Keratinocyte (primary cell): Measurements from ENCODE around the gene ZNF526. TPM values are rescaled to one million over a fixed set of nuclear protein-coding genes. Genes with fewer than 3 reads are reported as not detected.

Source experiments
- DNase-seq: peaks from one replicate; pipeline ENCODE4 v3.0.0-alpha.2; 2011; ENCODE audit warnings: low read depth, missing footprints, low spot score
- FAIRE-seq: peaks from 2 replicates; lab custom pipeline; 2011; peaks lifted over from hg19 to GRCh38; lab: Jason Lieb, UNC
- H2AFZ ChIP-seq: 2 replicates; pipeline ENCODE4 v1.6.0; 2012; ENCODE audit warnings: low read length, control low read depth, inconsistent platforms; ENCODE audit not compliant: control insufficient read depth
- H3K27ac ChIP-seq: 2 replicates; pipeline ENCODE4 v1.5.1; 2011; ENCODE audit warnings: low read length; ENCODE audit not compliant: control insufficient read depth, insufficient read depth
- H3K27me3 ChIP-seq: 3 replicates; pipeline ENCODE4 v1.6.0; 2011; ENCODE audit warnings: low read length; ENCODE audit not compliant: control insufficient read depth, insufficient read depth; ENCODE audit errors: extremely low read depth
- H3K36me3 ChIP-seq, 2 experiments: 2 replicates in 1 of 2; 3 replicates in 1 of 2; pipeline ENCODE4 v1.5.1; 2011; ENCODE audit warnings: low read length in 2 of 2, mild to moderate bottlenecking in 1 of 2; ENCODE audit not compliant: control insufficient read depth in 2 of 2, insufficient read depth in 2 of 2; ENCODE audit errors: extremely low read depth in 1 of 2
- H3K4me1 ChIP-seq: 3 replicates; pipeline ENCODE4 v1.5.1; 2011; ENCODE audit warnings: low read length; ENCODE audit not compliant: control insufficient read depth, insufficient read depth; ENCODE audit errors: extremely low read depth
- H3K4me2 ChIP-seq: 3 replicates; pipeline ENCODE4 v1.6.0; 2011; ENCODE audit warnings: low read depth, low read length; ENCODE audit not compliant: control insufficient read depth, insufficient read depth; ENCODE audit errors: extremely low read depth
- H3K4me3 ChIP-seq, 3 experiments: fragments of 200-600 bp in 1 of 3; sonication (generic) in 1 of 3; 2 replicates in 2 of 3; 3 replicates in 1 of 3; pipeline ENCODE4 v1.5.1; 2011 to 2016; ENCODE audit warnings: low read length in 3 of 3, mild to moderate bottlenecking in 3 of 3, control low read depth in 2 of 3, inconsistent platforms in 1 of 3, low read depth in 1 of 3, mixed read lengths in 1 of 3, mixed run types in 1 of 3, moderate library complexity in 1 of 3; ENCODE audit not compliant: control insufficient read depth in 2 of 3, insufficient read depth in 2 of 3; ENCODE audit errors: extremely low read depth in 1 of 3
- H3K79me2 ChIP-seq: 2 replicates; pipeline ENCODE4 v1.6.0; 2012; ENCODE audit warnings: low read length; ENCODE audit not compliant: control insufficient read depth, insufficient read depth
- H3K9ac ChIP-seq: 3 replicates; pipeline ENCODE4 v1.6.0; 2011; ENCODE audit warnings: low read length; ENCODE audit not compliant: control insufficient read depth, insufficient read depth; ENCODE audit errors: extremely low read depth
- H3K9me1 ChIP-seq: 3 replicates; pipeline ENCODE4 v1.6.0; 2011; ENCODE audit warnings: low read length; ENCODE audit not compliant: control insufficient read depth, insufficient read depth; ENCODE audit errors: extremely low read depth
- H3K9me3 ChIP-seq: 2 replicates; pipeline ENCODE4 v1.5.1; 2012; ENCODE audit warnings: low read depth, low read length; ENCODE audit not compliant: control insufficient read depth
- H4K20me1 ChIP-seq: 3 replicates; pipeline ENCODE4 v1.6.0; 2011; ENCODE audit warnings: low read length; ENCODE audit not compliant: control insufficient read depth, insufficient read depth; ENCODE audit errors: extremely low read depth
- EZH2 ChIP-seq: IDR thresholded peaks from one replicate; pipeline ENCODE4 v1.6.1; 2012; ENCODE audit warnings: inconsistent platforms, mild to moderate bottlenecking, low read length, moderate library complexity
- dilution Hi-C: fragments of 300-500 bp; cut with MboI; formaldehyde crosslinking; loops from one replicate; pipeline ENCODE4 v1.7.0; 2020; ENCODE audit warnings: low sequenced_read_pairs; ENCODE audit not compliant: extremely low pct_ligation_motif_present
- polyA plus RNA-seq, 5 experiments: library from polyadenylated mRNA; depleted of rRNA in 3 of 5; stranded (reverse) in 3 of 5; stranded (forward) in 1 of 5; unstranded in 1 of 5; fragments of >200 nt; gene quantifications; 1 replicate in 1 of 5; 2 replicates in 3 of 5; 3 replicates in 1 of 5; pipeline versions ENCODE4 v1.2.1 to v1.2.3, GENCODE V29; 2011 to 2012; ENCODE audit warnings: missing spikeins in 2 of 5, low read depth in 1 of 5, low replicate concordance in 1 of 5
- TF ChIP-seq, protein P1 (sequence below), 3 experiments: IDR thresholded peaks in 1 of 3; conservative IDR thresholded peaks in 1 of 3; optimal IDR thresholded peaks in 1 of 3; 2 replicates in 2 of 3; 3 replicates in 1 of 3; pipeline versions ENCODE3 to v1.5.1; 2011; ENCODE audit warnings: low read length in 3 of 3, mild to moderate bottlenecking in 3 of 3, moderate library complexity in 2 of 3, control low read depth in 1 of 3, inconsistent platforms in 1 of 3; ENCODE audit not compliant: insufficient read depth in 2 of 3; ENCODE audit errors: extremely low read depth in 1 of 3

ZNF526 gene
- polyA plus RNA-seq, 1 donor (not counting 4 experiments of a cell fraction or from before 2014, with no cell fraction given), result 5.4 TPM

DNA sequence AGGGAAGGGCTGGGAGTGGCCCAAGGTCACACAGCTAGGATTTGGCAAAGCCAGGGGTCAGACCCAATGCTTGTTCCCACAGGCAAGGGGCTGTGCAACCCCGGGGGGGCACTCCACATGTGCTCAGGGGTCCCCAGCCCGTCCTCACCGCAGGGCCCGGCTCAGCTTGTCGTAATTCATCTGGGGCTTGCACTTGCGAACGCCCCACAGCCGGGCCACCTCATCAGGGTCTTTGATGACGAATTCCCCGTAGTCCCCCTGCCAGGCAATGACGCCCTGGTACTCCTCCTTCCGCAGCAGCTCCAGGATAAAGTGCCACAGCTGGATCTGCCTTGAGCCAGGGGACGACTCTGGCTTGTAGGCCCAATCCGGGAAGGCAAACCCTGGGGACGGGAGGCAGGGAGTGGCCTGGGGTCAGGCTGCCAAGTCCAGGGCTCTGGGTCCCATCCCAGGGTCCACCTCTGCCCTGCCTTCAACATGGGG, 30.1 kb downstream of the ZNF526 start:
- H4K20me1 ChIP-seq, result peaks cover 29% of the 10 kb centered on the region
- DNase-seq (no peak), FAIRE-seq (no peak)
- peaks cover 57% of the 10 kb centered on the region for H3K79me2 ChIP-seq
- no peaks in the 10 kb centered on the region for H3K9me1 ChIP-seq
- no peak overlapping the region for H2AFZ ChIP-seq
- H3K4me2 ChIP-seq, result peak overlapping the region; percentile 85
- H3K27me3 ChIP-seq, result no peaks in the 10 kb centered on the region
- peak overlapping the region; percentile 73 for H3K9ac ChIP-seq
- no peak for TF ChIP-seq EZH2
- TF ChIP-seq, protein P1, sequence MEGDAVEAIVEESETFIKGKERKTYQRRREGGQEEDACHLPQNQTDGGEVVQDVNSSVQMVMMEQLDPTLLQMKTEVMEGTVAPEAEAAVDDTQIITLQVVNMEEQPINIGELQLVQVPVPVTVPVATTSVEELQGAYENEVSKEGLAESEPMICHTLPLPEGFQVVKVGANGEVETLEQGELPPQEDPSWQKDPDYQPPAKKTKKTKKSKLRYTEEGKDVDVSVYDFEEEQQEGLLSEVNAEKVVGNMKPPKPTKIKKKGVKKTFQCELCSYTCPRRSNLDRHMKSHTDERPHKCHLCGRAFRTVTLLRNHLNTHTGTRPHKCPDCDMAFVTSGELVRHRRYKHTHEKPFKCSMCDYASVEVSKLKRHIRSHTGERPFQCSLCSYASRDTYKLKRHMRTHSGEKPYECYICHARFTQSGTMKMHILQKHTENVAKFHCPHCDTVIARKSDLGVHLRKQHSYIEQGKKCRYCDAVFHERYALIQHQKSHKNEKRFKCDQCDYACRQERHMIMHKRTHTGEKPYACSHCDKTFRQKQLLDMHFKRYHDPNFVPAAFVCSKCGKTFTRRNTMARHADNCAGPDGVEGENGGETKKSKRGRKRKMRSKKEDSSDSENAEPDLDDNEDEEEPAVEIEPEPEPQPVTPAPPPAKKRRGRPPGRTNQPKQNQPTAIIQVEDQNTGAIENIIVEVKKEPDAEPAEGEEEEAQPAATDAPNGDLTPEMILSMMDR (optimal IDR thresholded peaks at IDR 0.05 in 1 of 3, IDR thresholded peaks at IDR 0.05 in 1 of 3, conservative IDR thresholded peaks at IDR 0.05 in 1 of 3; ENCODE audit: extremely low read depth in 1 of 3, insufficient read depth in 2 of 3, low read length in 3 of 3), result no peak
- peaks cover 40% of the 10 kb centered on the region for H3K4me1 ChIP-seq
- H3K4me3 ChIP-seq, result no peak overlapping the region
- H3K27ac ChIP-seq, result peak overlapping the region; percentile 71
- H3K9me3 ChIP-seq, result no peaks in the 10 kb centered on the region
- peaks cover 18 to 28% of the 10 kb centered on the region in 2 experiments for H3K36me3 ChIP-seq
- dilution Hi-C loops, result no loop called here

DNA sequence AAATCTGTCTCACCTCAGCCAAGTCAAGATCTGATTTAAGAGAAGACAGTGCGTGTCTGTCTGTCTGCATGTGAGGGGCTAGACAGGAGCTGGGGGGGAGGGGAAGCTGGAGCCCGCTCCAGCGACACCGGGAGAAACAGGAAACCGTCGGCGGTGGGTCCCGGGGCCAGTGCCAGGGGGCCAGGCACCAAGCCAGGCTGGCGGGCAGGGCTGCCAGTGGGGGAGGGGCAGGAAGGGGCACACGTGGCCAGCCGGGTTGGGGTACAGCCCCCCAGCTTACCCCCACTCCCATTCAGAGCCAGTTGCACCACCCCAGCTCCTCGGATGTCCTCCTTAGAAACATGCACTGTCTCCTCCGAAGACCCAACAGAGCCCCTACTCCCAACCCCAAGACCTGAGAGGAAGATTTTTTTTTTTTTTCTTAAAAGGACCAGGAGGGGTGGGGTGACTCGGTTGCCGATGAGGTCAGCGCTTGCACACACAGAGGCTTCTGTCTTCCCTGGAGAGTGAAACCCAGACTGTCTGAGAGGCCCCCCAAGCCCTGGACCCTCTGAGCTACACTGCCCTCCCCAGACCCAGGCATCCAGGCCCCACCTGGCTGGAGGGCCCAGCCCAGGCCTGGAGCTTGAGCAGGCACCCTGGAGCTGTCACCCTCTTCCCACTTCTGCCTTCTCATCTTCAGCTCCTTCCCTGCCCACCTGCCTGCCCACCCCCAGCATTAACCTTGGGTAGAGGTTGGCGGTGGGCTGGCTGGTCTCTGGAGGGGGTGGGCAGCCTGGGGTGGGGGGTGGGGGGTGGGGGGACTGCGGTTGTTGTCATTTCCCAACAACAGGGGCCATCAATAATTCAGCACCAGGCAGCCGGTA, 30.8 kb downstream of the ZNF526 start:
- peaks cover 37% of the 10 kb centered on the region for H3K4me1 ChIP-seq

More for the DNA sequence above, 30.8 kb downstream of the ZNF526 start:
- H3K27me3 ChIP-seq, result no peaks in the 10 kb centered on the region
- dilution Hi-C loops, result no loop called here
- peak overlapping the region; percentile 38 to 71 (median 54) for H3K4me3 ChIP-seq
- no peaks in the 10 kb centered on the region for H3K9me1 ChIP-seq
- no peak for DNase-seq
- no peaks in the 10 kb centered on the region for H3K9me3 ChIP-seq
- peaks cover 18 to 28% of the 10 kb centered on the region in 2 experiments for H3K36me3 ChIP-seq
- H2AFZ ChIP-seq, result no peak overlapping the region
- no peak for TF ChIP-seq EZH2
- TF ChIP-seq, protein P1 (optimal IDR thresholded peaks at IDR 0.05 in 1 of 3, IDR thresholded peaks at IDR 0.05 in 1 of 3, conservative IDR thresholded peaks at IDR 0.05 in 1 of 3; ENCODE audit: extremely low read depth in 1 of 3, insufficient read depth in 2 of 3, low read length in 3 of 3), result no peak
- H3K27ac ChIP-seq, result peak overlapping the region; percentile 71
- H3K4me2 ChIP-seq, result peak overlapping the region; percentile 91
- no peak for FAIRE-seq
- H4K20me1 ChIP-seq, result peaks cover 26% of the 10 kb centered on the region
- H3K9ac ChIP-seq, result peak overlapping the region; percentile 73
- peaks cover 57% of the 10 kb centered on the region for H3K79me2 ChIP-seq
